Glutamatergic neuron (in vitro differentiated cells): ENCODE measurements around the gene HPN. TPM values are rescaled to one million over a fixed set of nuclear protein-coding genes. Genes with fewer than 3 reads are reported as not detected.
A peak's percentile ranks its signal among the peaks of the same experiment; 100 is the strongest.

Experiments
- DNase-seq: peaks from one replicate; pipeline ENCODE4 v3.0.0; 2022
- H3K27ac Mint-ChIP-seq: one replicate; pipeline ENCODE4 v1.8.0; 2020; ENCODE audit warnings: mild to moderate bottlenecking, mixed read lengths, inconsistent platforms; ENCODE audit not compliant: unreplicated experiment
- H3K27me3 Mint-ChIP-seq: one replicate; pipeline ENCODE4 v1.8.0; 2020; ENCODE audit warnings: mild to moderate bottlenecking, moderate library complexity, mixed read lengths, inconsistent platforms; ENCODE audit not compliant: unreplicated experiment
- H3K36me3 Mint-ChIP-seq: one replicate; pipeline ENCODE4 v1.8.0; 2020; ENCODE audit warnings: mild to moderate bottlenecking, mixed read lengths, inconsistent platforms; ENCODE audit not compliant: unreplicated experiment
- H3K4me1 Mint-ChIP-seq: one replicate; pipeline ENCODE4 v1.8.0; 2020; ENCODE audit warnings: mild to moderate bottlenecking, low read depth, mixed read lengths, inconsistent platforms; ENCODE audit not compliant: unreplicated experiment
- H3K4me3 Mint-ChIP-seq: one replicate; pipeline ENCODE4 v1.8.0; 2020; ENCODE audit warnings: mild to moderate bottlenecking, mixed read lengths, inconsistent platforms; ENCODE audit not compliant: unreplicated experiment
- H3K9me3 Mint-ChIP-seq: one replicate; pipeline ENCODE4 v1.8.0; 2020; ENCODE audit warnings: mild to moderate bottlenecking, moderate library complexity, mixed read lengths, inconsistent platforms; ENCODE audit not compliant: unreplicated experiment
- CTCF ChIP-seq: fragments of 200-600 bp; sonication (generic); IDR thresholded peaks from one replicate; pipeline ENCODE4 v1.5.0; 2021; ENCODE audit not compliant: partially characterized antibody, unreplicated experiment
- total RNA-seq: library from RNA; stranded (reverse); fragmentation: NEBNext Ultra II Directional; extraction: Animal tissue kit (Norgen Biotek cat#: 25700); gene quantifications from one replicate; pipeline ENCODE4 v1.2.1, GENCODE V29; 2021; ENCODE audit not compliant: unreplicated experiment

HPN gene
- total RNA-seq, 1 donor from 2014 or later, result 0.29 TPM

GRCh38 chr19:35042954-35043604 is 1.6 kb downstream of the HPN start:
- peaks cover 8% of the 10 kb centered on the region for H3K4me1 Mint-ChIP-seq
- no peak overlapping the region for H3K27ac Mint-ChIP-seq
- H3K4me3 Mint-ChIP-seq, result no peak overlapping the region

GRCh38 chr19:35043906-35044305 is 2.4 kb downstream of the HPN start:
- Mint-ChIP-seq H3K27ac (no peak overlapping the region), H3K36me3 (no peaks in the 10 kb centered on the region), H3K4me1 (peaks cover 10% of the 10 kb centered on the region), H3K27me3 (peaks cover 22% of the 10 kb centered on the region), H3K4me3 (no peak overlapping the region), H3K9me3 (peaks cover 5% of the 10 kb centered on the region)
- DNase-seq, result no peak
- no peak for TF ChIP-seq CTCF

More at GRCh38 chr19:35042954-35043604, 1.6 kb downstream of the HPN start:
- Mint-ChIP-seq H3K27me3 (peaks cover 23% of the 10 kb centered on the region), H3K36me3 (no peaks in the 10 kb centered on the region), H3K9me3 (peaks cover 5% of the 10 kb centered on the region)
- DNase-seq, result no peak
- no peak for TF ChIP-seq CTCF

- Mint-ChIP-seq H3K27ac (no peak overlapping the region), H3K4me1 (peaks cover 10% of the 10 kb centered on the region), H3K9me3 (peaks cover 5% of the 10 kb centered on the region), H3K4me3 (no peak overlapping the region), H3K27me3 (peaks cover 22% of the 10 kb centered on the region), H3K36me3 (no peaks in the 10 kb centered on the region)
- DNase-seq, result peak; percentile 81
- TF ChIP-seq CTCF, result peak; percentile 100
These were observed 3.0 kb downstream of the HPN start for GRCh38 chr19:35044317-35045117.

- TF ChIP-seq CTCF, result peak; percentile 37
- Mint-ChIP-seq H3K4me1 (peaks cover 10% of the 10 kb centered on the region), H3K27ac (no peak overlapping the region), H3K4me3 (no peak overlapping the region), H3K27me3 (peaks cover 16% of the 10 kb centered on the region), H3K9me3 (peaks cover 5% of the 10 kb centered on the region), H3K36me3 (no peaks in the 10 kb centered on the region)
- DNase-seq, result no peak
These were observed 4.3 kb downstream of the HPN start for GRCh38 chr19:35045667-35046300.

GRCh38 chr19:35046461-35046860 is 4.9 kb downstream of the HPN start:
- Mint-ChIP-seq H3K36me3 (no peaks in the 10 kb centered on the region), H3K27ac (no peak overlapping the region), H3K27me3 (peaks cover 15% of the 10 kb centered on the region), H3K4me1 (peaks cover 10% of the 10 kb centered on the region), H3K4me3 (no peak overlapping the region), H3K9me3 (peaks cover 5% of the 10 kb centered on the region)
- no peak for TF ChIP-seq CTCF
- no peak for DNase-seq
